Measurements from ENCODE around the gene ZNF700. TPM values are rescaled to one million over a fixed set of nuclear protein-coding genes. Genes with fewer than 3 reads are reported as not detected.

Gene ZNF700
- total and polyA plus RNA-seq, 8 donors, result 3.5 to 25.3 (median 14.6) TPM

GRCh38 chr19:11970174-11970573 lies 45.3 kb downstream of the ZNF700 start:
- Histone ChIP-seq H3K4me3 (no peak overlapping the region), H3K27ac (no peak overlapping the region), H3K36me3 (peaks cover 0 to 22% (median 2%) of the 10 kb centered on the region in 4 donors), H3K27me3 (no peaks in the 10 kb centered on the region), H3K9me3 (peaks cover 0 to 15% (median 6%) of the 10 kb centered on the region in 4 donors), H3K4me1 (peaks cover 5 to 13% (median 9%) of the 10 kb centered on the region in 4 donors)
- TF ChIP-seq EP300 (IDR thresholded peaks at IDR 0.05) (no peak), POLR2A (IDR thresholded peaks at IDR 0.05) (no peak)
- intact Hi-C loops (cut with DNase I; ENCODE audit: low total_unique reads), result no loop called here
- no peak for DNase-seq
- 74 to 95% (median 86%) methylated on average over 1 of the region's 1 CpG for WGBS, 5 donors

- Histone ChIP-seq H3K27ac (no peak overlapping the region), H3K36me3 (peaks cover 0 to 31% (median 2%) of the 10 kb centered on the region in 4 donors), H3K9me3 (peaks cover 0 to 23% (median 12%) of the 10 kb centered on the region in 4 donors), H3K27me3 (no peaks in the 10 kb centered on the region), H3K4me1 (peaks cover 0 to 6% (median 2%) of the 10 kb centered on the region in 4 donors), H3K4me3 (no peak overlapping the region)
- no peak for DNase-seq
- intact Hi-C loops (cut with DNase I; ENCODE audit: low total_unique reads), result no loop called here
- TF ChIP-seq POLR2A (IDR thresholded peaks at IDR 0.05) (no peak), EP300 (IDR thresholded peaks at IDR 0.05) (no peak), POLR2AphosphoS5 (IDR thresholded peaks at IDR 0.05) (no peak), CTCF (IDR thresholded peaks at IDR 0.05) (no peak)
- 73 to 100% (median 90%) methylated on average over 2 of the region's 2 CpGs for WGBS, 5 donors
These were observed 46.1 kb downstream of the ZNF700 start for GRCh38 chr19:11971041-11971440.

GRCh38 chr19:11973019-11973810 lies 48.3 kb downstream of the ZNF700 start:
- Histone ChIP-seq H3K36me3 (peaks cover under 1 to 52% (median 18%) of the 10 kb centered on the region in 4 donors), H3K27me3 (no peaks in the 10 kb centered on the region), H3K27ac (no peak overlapping the region), H3K9me3 (peaks cover under 1 to 45% (median 25%) of the 10 kb centered on the region in 4 donors), H3K4me3 (no peak overlapping the region), H3K4me1 (no peaks in the 10 kb centered on the region)
- intact Hi-C loops (cut with DNase I; ENCODE audit: low total_unique reads), result no loop called here
- TF ChIP-seq CTCF (IDR thresholded peaks at IDR 0.05) (no peak), POLR2A (IDR thresholded peaks at IDR 0.05) (no peak), POLR2AphosphoS5 (IDR thresholded peaks at IDR 0.05) (no peak), EP300 (IDR thresholded peaks at IDR 0.05) (no peak)
- whole genome bisulfite sequencing, 5 donors, result 84 to 92% (median 88%) methylated on average over 5 of the region's 5 CpGs
- no peak for DNase-seq

GRCh38 chr19:11978492-11979100 lies 53.7 kb downstream of the ZNF700 start:
- DNase-seq, result no peak
- 93 to 98% (median 95%) methylated on average over 9 of the region's 9 CpGs for WGBS, 5 donors
- H3K9me3 ChIP-seq, result peaks cover 27 to 89% (median 73%) of the 10 kb centered on the region in 4 donors
- H3K4me1 ChIP-seq, result no peaks in the 10 kb centered on the region
- H3K27ac ChIP-seq, result no peak overlapping the region
- no peaks in the 10 kb centered on the region for H3K27me3 ChIP-seq
- intact Hi-C loops (cut with DNase I; ENCODE audit: low total_unique reads), result no loop called here
- no peak for TF ChIP-seq CTCF (IDR thresholded peaks at IDR 0.05)
- TF ChIP-seq POLR2AphosphoS5 (IDR thresholded peaks at IDR 0.05), result no peak
- no peak for TF ChIP-seq POLR2A (IDR thresholded peaks at IDR 0.05)
- TF ChIP-seq EP300 (IDR thresholded peaks at IDR 0.05), result no peak
- H3K4me3 ChIP-seq, result no peak overlapping the region
- peaks cover 12 to 54% (median 33%) of the 10 kb centered on the region in 4 donors for H3K36me3 ChIP-seq

All from stomach (tissue), 9 donors.